HL-60 (cell line): ENCODE measurements around the gene RNF220.
A peak's percentile ranks its signal among the peaks of the same experiment; 100 is the strongest.

ENCODE experiments used
- DNase-seq, 2 experiments: peaks; one replicate each; pipeline ENCODE4 v3.0.0-alpha.2; 2010 to 2020; ENCODE audit warnings: low read depth in 1 of 2, low spot score in 1 of 2
- H3K27ac ChIP-seq: fragments of 250-450 bp; sonication (Bioruptor Pico); replicated peaks from 2 replicates; pipeline ENCODE4 v1.5.1; 2020; ENCODE audit warnings: mild to moderate bottlenecking, moderate library complexity
- H3K27me3 ChIP-seq: fragments of 250-450 bp; sonication (Bioruptor Pico); 2 replicates; pipeline ENCODE4 v1.5.1; 2021; ENCODE audit warnings: mild to moderate bottlenecking, moderate library complexity; ENCODE audit not compliant: insufficient read depth, poor library complexity, severe bottlenecking
- H3K4me3 ChIP-seq: replicated peaks from 2 replicates; pipeline ENCODE4 v1.5.1; 2011; ENCODE audit warnings: mild to moderate bottlenecking, control low read depth, low read length; ENCODE audit not compliant: insufficient read depth
- GABPA ChIP-seq: IDR thresholded peaks from 2 replicates; pipeline ENCODE4 v1.6.1; 2012; ENCODE audit warnings: low read depth
- POLR2AphosphoS5 ChIP-seq: IDR thresholded peaks from 2 replicates; pipeline ENCODE4 v1.6.1; 2012; ENCODE audit warnings: low read depth
- SPI1 ChIP-seq: IDR thresholded peaks from 2 replicates; pipeline ENCODE4 v1.6.1; 2012; ENCODE audit warnings: low read depth, mild to moderate bottlenecking, borderline replicate concordance
- TF ChIP-seq, protein P1 (sequence below): IDR thresholded peaks from one replicate; pipeline ENCODE4 v1.5.1; 2011; ENCODE audit warnings: low read length, control low read depth, inconsistent platforms; ENCODE audit not compliant: insufficient read depth
- TF ChIP-seq, protein P2 (sequence below): IDR thresholded peaks from 2 replicates; pipeline ENCODE4 v1.6.1; 2012; ENCODE audit warnings: low read depth; ENCODE audit not compliant: insufficient replicate concordance

Gene RNF220

DNA sequence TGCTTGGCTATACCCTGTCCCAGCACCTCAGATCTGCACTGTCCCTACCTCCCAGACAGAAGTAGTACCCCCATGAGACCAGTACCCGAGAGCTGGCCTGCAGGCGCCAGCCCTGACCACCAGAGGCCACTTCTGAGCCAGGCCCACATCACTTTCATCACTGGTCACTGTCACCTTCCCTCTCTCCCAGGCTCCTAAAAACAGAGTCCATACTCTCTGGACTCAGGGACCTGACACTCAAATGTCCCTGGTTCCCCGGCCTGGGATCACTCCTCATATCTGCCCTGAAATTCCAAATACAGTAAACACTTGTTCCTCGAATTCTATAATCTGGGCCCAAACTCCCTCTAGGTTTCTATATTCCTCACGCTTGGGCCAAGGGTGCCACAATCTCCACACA, 250.6 kb downstream of the RNF220 start:
- TF ChIP-seq, protein P1, sequence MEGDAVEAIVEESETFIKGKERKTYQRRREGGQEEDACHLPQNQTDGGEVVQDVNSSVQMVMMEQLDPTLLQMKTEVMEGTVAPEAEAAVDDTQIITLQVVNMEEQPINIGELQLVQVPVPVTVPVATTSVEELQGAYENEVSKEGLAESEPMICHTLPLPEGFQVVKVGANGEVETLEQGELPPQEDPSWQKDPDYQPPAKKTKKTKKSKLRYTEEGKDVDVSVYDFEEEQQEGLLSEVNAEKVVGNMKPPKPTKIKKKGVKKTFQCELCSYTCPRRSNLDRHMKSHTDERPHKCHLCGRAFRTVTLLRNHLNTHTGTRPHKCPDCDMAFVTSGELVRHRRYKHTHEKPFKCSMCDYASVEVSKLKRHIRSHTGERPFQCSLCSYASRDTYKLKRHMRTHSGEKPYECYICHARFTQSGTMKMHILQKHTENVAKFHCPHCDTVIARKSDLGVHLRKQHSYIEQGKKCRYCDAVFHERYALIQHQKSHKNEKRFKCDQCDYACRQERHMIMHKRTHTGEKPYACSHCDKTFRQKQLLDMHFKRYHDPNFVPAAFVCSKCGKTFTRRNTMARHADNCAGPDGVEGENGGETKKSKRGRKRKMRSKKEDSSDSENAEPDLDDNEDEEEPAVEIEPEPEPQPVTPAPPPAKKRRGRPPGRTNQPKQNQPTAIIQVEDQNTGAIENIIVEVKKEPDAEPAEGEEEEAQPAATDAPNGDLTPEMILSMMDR, result peak; percentile 97
- TF ChIP-seq SPI1, result no peak
- no peaks in the 10 kb centered on the region for H3K27me3 ChIP-seq
- no peak overlapping the region for H3K27ac ChIP-seq
- DNase-seq, result peak in 1 of 2 experiments; percentile 29
- H3K4me3 ChIP-seq, result no peak overlapping the region

DNA sequence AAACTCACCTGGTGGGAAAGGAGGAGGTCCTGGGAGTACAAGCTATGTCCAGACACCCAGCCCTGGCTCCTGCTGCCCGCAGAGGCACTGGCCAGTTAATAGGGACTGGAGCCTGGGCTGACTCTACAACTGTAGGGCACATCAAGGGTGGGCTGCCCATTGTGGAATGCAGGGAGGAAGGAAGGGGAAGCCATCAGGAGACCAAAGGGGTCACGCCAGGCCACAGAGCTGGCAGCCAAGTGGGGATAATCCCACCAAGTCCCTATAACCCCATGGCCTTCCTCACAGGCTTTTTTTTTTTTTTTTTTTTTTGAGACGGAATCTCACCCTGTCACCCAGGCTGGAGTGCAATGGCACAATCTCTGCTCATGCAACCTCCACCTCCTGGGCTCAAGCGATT, 254.5 kb downstream of the RNF220 start:
- no peak overlapping the region for H3K27ac ChIP-seq
- H3K4me3 ChIP-seq, result no peak overlapping the region
- DNase-seq, result no peak
- no peaks in the 10 kb centered on the region for H3K27me3 ChIP-seq
- TF ChIP-seq SPI1, result no peak
- TF ChIP-seq, protein P1, result no peak

DNA sequence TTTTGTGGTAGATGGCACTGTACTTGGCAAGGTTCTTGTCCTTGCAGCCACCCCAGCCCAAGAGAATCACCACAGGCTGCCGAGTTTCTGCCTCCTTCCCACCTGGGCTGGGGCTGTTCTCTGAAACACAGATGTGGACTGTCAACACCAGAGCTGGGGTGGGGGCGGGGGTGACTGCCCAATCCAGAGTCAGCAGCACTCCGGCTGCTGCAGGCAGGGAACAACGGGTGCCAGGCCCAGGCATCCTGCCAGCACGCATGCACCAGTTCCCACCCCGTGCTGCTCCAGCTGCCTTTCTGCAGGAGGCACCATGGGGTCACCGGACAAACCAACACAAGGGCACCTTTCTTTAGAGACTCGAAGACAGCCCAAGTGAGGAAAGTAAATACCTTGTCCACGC, 255.1 kb downstream of the RNF220 start:
- Histone ChIP-seq H3K27ac (no peak overlapping the region), H3K27me3 (no peaks in the 10 kb centered on the region), H3K4me3 (no peak overlapping the region)
- DNase-seq, result no peak
- TF ChIP-seq POLR2AphosphoS5 (no peak), GABPA (no peak)

DNA sequence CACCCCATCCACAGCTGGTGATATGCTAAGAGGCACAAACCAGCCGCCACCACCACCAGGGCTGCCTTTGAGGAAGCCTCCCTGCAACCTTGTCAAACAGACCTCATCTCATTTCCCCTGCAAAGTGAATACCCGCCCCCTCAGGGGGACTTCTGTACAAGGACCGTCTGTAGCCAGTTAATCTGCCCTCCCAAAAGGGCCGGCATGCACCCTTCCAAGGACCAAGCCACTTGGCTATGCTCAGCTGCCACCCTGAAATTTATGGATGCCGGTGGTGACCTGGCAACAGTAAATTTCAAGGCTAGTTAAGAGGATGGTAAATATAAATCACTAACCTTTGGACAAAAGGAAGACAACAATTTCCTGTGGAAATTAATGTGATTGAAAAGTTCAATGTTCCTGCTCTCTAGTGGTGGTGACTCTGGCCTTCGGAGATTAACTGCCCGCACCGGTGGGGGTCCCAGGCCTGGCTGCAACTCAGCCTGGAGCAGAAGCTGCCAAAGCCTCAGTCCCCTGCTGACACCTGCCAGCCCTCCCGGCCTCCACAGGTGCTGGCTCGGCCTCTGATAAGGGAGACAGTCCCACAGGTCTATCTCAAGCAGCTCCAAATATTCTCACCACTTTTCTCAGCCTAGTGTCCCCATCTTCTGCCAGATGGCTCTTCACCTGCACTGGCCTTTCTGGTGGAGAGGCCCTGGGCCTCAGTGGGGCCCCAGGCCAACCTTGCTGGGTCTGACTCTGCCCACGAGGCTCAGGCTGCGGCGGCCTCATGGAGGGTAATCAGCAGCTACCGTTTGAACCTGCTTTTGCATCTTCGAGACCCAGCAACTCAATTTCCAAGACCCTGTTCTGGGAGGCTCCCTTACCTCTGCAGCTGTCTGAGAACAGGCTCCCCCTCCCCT, 257.0 kb downstream of the RNF220 start:
- TF ChIP-seq GABPA, result no peak
- no peak for TF ChIP-seq POLR2AphosphoS5
- TF ChIP-seq, protein P1, result no peak
- no peak for TF ChIP-seq SPI1
- TF ChIP-seq, protein P2, sequence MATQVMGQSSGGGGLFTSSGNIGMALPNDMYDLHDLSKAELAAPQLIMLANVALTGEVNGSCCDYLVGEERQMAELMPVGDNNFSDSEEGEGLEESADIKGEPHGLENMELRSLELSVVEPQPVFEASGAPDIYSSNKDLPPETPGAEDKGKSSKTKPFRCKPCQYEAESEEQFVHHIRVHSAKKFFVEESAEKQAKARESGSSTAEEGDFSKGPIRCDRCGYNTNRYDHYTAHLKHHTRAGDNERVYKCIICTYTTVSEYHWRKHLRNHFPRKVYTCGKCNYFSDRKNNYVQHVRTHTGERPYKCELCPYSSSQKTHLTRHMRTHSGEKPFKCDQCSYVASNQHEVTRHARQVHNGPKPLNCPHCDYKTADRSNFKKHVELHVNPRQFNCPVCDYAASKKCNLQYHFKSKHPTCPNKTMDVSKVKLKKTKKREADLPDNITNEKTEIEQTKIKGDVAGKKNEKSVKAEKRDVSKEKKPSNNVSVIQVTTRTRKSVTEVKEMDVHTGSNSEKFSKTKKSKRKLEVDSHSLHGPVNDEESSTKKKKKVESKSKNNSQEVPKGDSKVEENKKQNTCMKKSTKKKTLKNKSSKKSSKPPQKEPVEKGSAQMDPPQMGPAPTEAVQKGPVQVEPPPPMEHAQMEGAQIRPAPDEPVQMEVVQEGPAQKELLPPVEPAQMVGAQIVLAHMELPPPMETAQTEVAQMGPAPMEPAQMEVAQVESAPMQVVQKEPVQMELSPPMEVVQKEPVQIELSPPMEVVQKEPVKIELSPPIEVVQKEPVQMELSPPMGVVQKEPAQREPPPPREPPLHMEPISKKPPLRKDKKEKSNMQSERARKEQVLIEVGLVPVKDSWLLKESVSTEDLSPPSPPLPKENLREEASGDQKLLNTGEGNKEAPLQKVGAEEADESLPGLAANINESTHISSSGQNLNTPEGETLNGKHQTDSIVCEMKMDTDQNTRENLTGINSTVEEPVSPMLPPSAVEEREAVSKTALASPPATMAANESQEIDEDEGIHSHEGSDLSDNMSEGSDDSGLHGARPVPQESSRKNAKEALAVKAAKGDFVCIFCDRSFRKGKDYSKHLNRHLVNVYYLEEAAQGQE, result no peak
- Histone ChIP-seq H3K4me3 (no peak overlapping the region), H3K27me3 (no peaks in the 10 kb centered on the region), H3K27ac (no peak overlapping the region)
- no peak for DNase-seq

DNA sequence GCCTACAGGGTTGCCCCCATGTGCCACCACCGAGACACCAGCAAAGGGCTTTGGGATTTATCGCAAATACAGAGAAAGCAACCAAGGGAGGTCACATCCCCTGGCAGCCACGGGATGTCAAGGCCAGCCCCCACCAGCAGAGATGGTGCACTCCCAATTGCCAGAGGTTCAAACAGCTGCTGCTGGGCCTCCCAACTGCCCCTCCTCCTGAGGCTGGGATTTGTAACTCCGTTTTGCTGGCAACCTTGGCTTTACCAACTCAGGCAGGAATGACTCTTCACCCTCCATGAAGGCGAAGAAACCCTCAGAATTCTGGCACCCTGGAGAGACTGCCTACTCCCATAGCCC, 257.6 kb downstream of the RNF220 start:
- DNase-seq, result no peak
- TF ChIP-seq SPI1 (no peak), GABPA (no peak), POLR2AphosphoS5 (no peak)
- TF ChIP-seq, protein P2, result no peak
- TF ChIP-seq, protein P1, result no peak
- H3K4me3 ChIP-seq, result no peak overlapping the region
- no peaks in the 10 kb centered on the region for H3K27me3 ChIP-seq
- H3K27ac ChIP-seq, result no peak overlapping the region
